CD14-positive monocyte (primary cell): ENCODE measurements around the gene MT3. TPM values are rescaled to one million over a fixed set of nuclear protein-coding genes. Genes with fewer than 3 reads are reported as not detected.

Experiments
- DNase-seq, 3 donors: peaks; one replicate each; pipeline ENCODE4 v3.0.0-alpha.2; 2011 to 2022
- H2AFZ ChIP-seq: 2 replicates; pipeline ENCODE4 v1.6.0; 2012; ENCODE audit warnings: mild to moderate bottlenecking, low read depth, low read length, inconsistent platforms; ENCODE audit not compliant: insufficient read depth, poor library complexity, severe bottlenecking
- H3K27ac ChIP-seq, 2 donors: 1 replicate in 1 of 2; 2 replicates in 1 of 2; pipeline ENCODE4 v1.5.1; 2012 to 2013; ENCODE audit warnings: low read length in 2 of 2, control low read depth in 1 of 2, inconsistent platforms in 1 of 2, low read depth in 1 of 2, mild to moderate bottlenecking in 1 of 2
- H3K27me3 ChIP-seq, 2 donors: one replicate each; pipeline versions ENCODE4 v1.6.0 to v1.6.1; 2011 to 2013; ENCODE audit warnings: low read length in 2 of 2; ENCODE audit not compliant: control insufficient read depth in 2 of 2, insufficient read depth in 2 of 2
- H3K36me3 ChIP-seq, 2 donors: replicated peaks in 1 of 2; 1 replicate in 1 of 2; 2 replicates in 1 of 2; pipeline versions ENCODE4 v1.5.1 to v1.6.1; 2012 to 2013; ENCODE audit warnings: low read length in 2 of 2, control low read depth in 1 of 2, inconsistent platforms in 1 of 2, mild to moderate bottlenecking in 1 of 2; ENCODE audit not compliant: insufficient read depth in 2 of 2, control insufficient read depth in 1 of 2
- H3K4me1 ChIP-seq, 2 donors: 1 replicate in 1 of 2; 2 replicates in 1 of 2; pipeline versions ENCODE4 v1.5.1 to v1.6.1; 2012 to 2013; ENCODE audit warnings: low read length in 2 of 2, control low read depth in 1 of 2, inconsistent platforms in 1 of 2, mild to moderate bottlenecking in 1 of 2, moderate library complexity in 1 of 2; ENCODE audit not compliant: insufficient read depth in 2 of 2, control insufficient read depth in 1 of 2
- H3K4me2 ChIP-seq: replicated peaks from 2 replicates; pipeline ENCODE3; 2012; ENCODE audit warnings: low read length, moderate library complexity, mild to moderate bottlenecking; ENCODE audit not compliant: poor library complexity, severe bottlenecking; ENCODE audit errors: extremely low read depth
- H3K4me3 ChIP-seq, 3 experiments: fragments of 200-600 bp in 1 of 3; sonication (generic) in 1 of 3; replicated peaks in 1 of 3; 1 replicate in 2 of 3; 2 replicates in 1 of 3; pipeline ENCODE4 v1.5.1; 2011 to 2013; ENCODE audit warnings: low read length in 3 of 3, mild to moderate bottlenecking in 3 of 3, control low read depth in 2 of 3, low read depth in 2 of 3, inconsistent platforms in 1 of 3, moderate library complexity in 1 of 3
- H3K79me2 ChIP-seq: 2 replicates; pipeline ENCODE4 v1.6.0; 2012; ENCODE audit warnings: mild to moderate bottlenecking, control low read depth, inconsistent platforms, low read length, moderate library complexity; ENCODE audit not compliant: insufficient read depth
- H3K9ac ChIP-seq: 2 replicates; pipeline ENCODE4 v1.6.0; 2017; ENCODE audit warnings: low read length, mild to moderate bottlenecking; ENCODE audit not compliant: insufficient read depth, poor library complexity, severe bottlenecking
- H3K9me3 ChIP-seq, 2 donors: replicated peaks in 1 of 2; 1 replicate in 1 of 2; 2 replicates in 1 of 2; pipeline versions ENCODE4 v1.5.1 to v1.6.1; 2012 to 2013; ENCODE audit warnings: low read length in 2 of 2, control low read depth in 1 of 2; ENCODE audit not compliant: control insufficient read depth in 1 of 2, insufficient read depth in 1 of 2
- H4K20me1 ChIP-seq: 2 replicates; pipeline ENCODE4 v1.6.0; 2012; ENCODE audit warnings: mild to moderate bottlenecking, low read length, control low read depth, moderate library complexity; ENCODE audit not compliant: insufficient read depth
- H3K27ac Mint-ChIP-seq, 7 donors: one replicate each; pipeline ENCODE4 v1.8.0; 2020; ENCODE audit warnings: mild to moderate bottlenecking in 7 of 7, mixed read lengths in 7 of 7, moderate library complexity in 6 of 7, inconsistent platforms in 2 of 7
- H3K27me3 Mint-ChIP-seq, 3 donors: one replicate each; pipeline ENCODE4 v1.8.0; 2021 to 2022; ENCODE audit warnings: low read depth in 3 of 3, mild to moderate bottlenecking in 3 of 3, mixed read lengths in 3 of 3, moderate library complexity in 3 of 3, inconsistent platforms in 1 of 3
- H3K36me3 Mint-ChIP-seq, 2 donors: one replicate each; pipeline ENCODE4 v1.8.0; 2020; ENCODE audit warnings: mixed read lengths in 2 of 2, inconsistent platforms in 1 of 2, mild to moderate bottlenecking in 1 of 2
- H3K4me1 Mint-ChIP-seq: one replicate; pipeline ENCODE4 v1.8.0; 2020; ENCODE audit warnings: mild to moderate bottlenecking, mixed read lengths
- H3K4me3 Mint-ChIP-seq, 2 donors: one replicate each; pipeline ENCODE4 v1.8.0; 2020; ENCODE audit warnings: mild to moderate bottlenecking in 2 of 2, mixed read lengths in 2 of 2, moderate library complexity in 1 of 2
- H3K9me3 Mint-ChIP-seq, 7 donors: one replicate each; pipeline ENCODE4 v1.8.0; 2020 to 2022; ENCODE audit warnings: mixed read lengths in 7 of 7, mild to moderate bottlenecking in 6 of 7, moderate library complexity in 6 of 7, inconsistent platforms in 2 of 7
- WGBS: methylation state at CpG from one replicate; pipeline ENCODE4 v1.1.5; 2013; ENCODE audit warnings: missing lambda C conversion rate; ENCODE audit not compliant: insufficient coverage; 5-methylcytosine and 5-hydroxymethylcytosine counted together
- intact Hi-C, 2 donors: fragments of 100-400 bp; cut with micrococcal nuclease; formaldehyde crosslinking; loops; one replicate each; pipeline versions ENCODE4 v1.15.0 to v1.15.1; 2023
- polyA plus RNA-seq, 3 donors: library from polyadenylated mRNA; depleted of rRNA in 1 of 3; unstranded in 2 of 3; stranded (reverse) in 1 of 3; fragments of 300-500 nt in 2 of 3; fragments of >200 nt in 1 of 3; fragmentation: Illumina TruSeq in 2 of 3; gene quantifications; 1 replicate in 2 of 3; 2 replicates in 1 of 3; pipeline ENCODE4 v1.2.3, GENCODE V29; 2012 to 2021
- TF ChIP-seq, protein P1 (sequence below): fragments of 200-600 bp; IDR thresholded peaks from one replicate; pipeline ENCODE4 v1.8.0; 2022; ENCODE audit warnings: antibody characterized with exemption, mild to moderate bottlenecking

MT3 gene
- polyA plus RNA-seq, 3 donors = not detected

DNA sequence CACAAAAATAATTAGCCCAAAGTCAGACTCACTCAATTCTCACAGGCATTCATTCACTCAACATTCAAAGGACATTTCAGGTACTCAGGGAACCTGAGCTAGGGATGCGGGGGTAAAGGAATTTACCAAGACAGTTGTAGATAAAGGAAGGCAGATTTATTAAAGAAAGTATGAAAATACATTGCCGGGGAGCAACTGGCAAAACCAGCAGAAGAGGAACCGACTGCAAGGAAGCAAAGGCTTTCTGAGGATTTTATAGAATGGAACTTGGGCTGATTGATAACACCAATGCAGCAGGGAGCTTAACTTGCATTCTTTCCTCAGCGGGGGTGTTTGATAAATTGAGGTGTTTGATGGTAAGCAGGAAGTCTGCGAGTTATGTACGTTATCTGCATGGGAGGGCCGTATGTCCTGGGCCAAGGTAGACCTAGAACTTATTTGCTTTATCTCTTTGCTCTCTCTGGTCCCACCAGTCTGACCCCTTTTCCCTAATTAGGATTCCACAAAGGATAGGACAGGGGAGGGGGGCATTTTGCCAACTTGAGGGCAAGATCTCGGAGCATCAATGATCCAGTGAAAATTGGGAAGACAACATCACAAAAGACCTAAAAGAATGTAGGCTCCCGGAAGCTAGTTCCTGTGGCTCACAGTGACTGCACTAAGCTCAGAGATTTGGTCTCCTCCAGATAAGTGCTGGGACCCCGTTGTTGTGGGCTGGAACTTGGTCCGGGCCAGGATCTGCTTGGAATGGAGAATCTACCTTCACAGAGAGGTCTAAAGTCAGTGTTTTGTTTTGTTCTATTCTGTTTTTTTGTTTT is 5.8 kb upstream of the MT3 start:
- Mint-ChIP-seq H3K4me1 (no peaks in the 10 kb centered on the region), H3K36me3 (no peaks in the 10 kb centered on the region), H3K9me3 (peaks cover 0 to 4% (median under 1%) of the 10 kb centered on the region in 7 donors), H3K27me3 (peaks cover 25 to 49% (median 30%) of the 10 kb centered on the region in 3 donors), H3K4me3 (no peak overlapping the region), H3K27ac (no peak overlapping the region)
- Histone ChIP-seq H3K36me3 (no peaks in the 10 kb centered on the region), H3K27ac (no peak overlapping the region), H4K20me1 (no peaks in the 10 kb centered on the region), H3K79me2 (no peaks in the 10 kb centered on the region), H3K9ac (no peak overlapping the region), H3K9me3 (no peaks in the 10 kb centered on the region), H3K4me1 (no peaks in the 10 kb centered on the region), H3K4me3 (no peak overlapping the region), H3K4me2 (no peak overlapping the region), H2AFZ (no peak overlapping the region), H3K27me3 (peaks cover 3 to 23% of the 10 kb centered on the region in 2 donors)
- WGBS = 79% methylated on average over 4 of the region's 11 CpGs
- intact Hi-C loops = no loop called here
- no peak for DNase-seq
- TF ChIP-seq, protein P1, sequence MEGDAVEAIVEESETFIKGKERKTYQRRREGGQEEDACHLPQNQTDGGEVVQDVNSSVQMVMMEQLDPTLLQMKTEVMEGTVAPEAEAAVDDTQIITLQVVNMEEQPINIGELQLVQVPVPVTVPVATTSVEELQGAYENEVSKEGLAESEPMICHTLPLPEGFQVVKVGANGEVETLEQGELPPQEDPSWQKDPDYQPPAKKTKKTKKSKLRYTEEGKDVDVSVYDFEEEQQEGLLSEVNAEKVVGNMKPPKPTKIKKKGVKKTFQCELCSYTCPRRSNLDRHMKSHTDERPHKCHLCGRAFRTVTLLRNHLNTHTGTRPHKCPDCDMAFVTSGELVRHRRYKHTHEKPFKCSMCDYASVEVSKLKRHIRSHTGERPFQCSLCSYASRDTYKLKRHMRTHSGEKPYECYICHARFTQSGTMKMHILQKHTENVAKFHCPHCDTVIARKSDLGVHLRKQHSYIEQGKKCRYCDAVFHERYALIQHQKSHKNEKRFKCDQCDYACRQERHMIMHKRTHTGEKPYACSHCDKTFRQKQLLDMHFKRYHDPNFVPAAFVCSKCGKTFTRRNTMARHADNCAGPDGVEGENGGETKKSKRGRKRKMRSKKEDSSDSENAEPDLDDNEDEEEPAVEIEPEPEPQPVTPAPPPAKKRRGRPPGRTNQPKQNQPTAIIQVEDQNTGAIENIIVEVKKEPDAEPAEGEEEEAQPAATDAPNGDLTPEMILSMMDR = no peak

DNA sequence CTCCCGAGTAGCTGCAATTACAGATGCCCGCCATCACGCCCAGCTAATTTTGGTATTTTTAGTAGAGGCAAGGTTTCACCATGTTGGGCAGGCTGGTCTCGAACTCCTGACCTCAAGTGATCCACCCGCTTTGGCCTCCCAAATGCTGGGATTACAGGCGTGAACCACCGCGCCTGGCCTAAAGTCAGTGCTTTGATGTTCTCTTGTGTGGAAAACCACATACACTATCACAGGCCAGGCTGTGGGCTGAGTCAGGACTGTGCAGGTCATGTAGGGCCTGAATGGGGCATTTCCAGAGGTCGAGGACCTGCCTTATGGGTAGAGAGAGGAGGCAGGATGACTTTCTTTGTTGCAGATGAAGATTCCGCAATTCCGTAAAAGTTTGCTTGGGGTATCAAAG is 5.1 kb upstream of the MT3 start:
- Histone ChIP-seq H3K4me2 (no peak overlapping the region), H2AFZ (no peak overlapping the region), H3K4me3 (no peak overlapping the region), H3K9me3 (peaks cover 0 to 6% of the 10 kb centered on the region in 2 donors), H3K27me3 (peaks cover 7 to 28% of the 10 kb centered on the region in 2 donors), H3K36me3 (no peaks in the 10 kb centered on the region), H3K4me1 (peaks cover 0 to 3% of the 10 kb centered on the region in 2 donors), H3K9ac (no peak overlapping the region), H4K20me1 (no peaks in the 10 kb centered on the region), H3K27ac (no peak overlapping the region), H3K79me2 (no peaks in the 10 kb centered on the region)
- Mint-ChIP-seq H3K4me1 (peaks cover 2% of the 10 kb centered on the region), H3K27ac (no peak overlapping the region), H3K9me3 (peaks cover 0 to 5% (median 4%) of the 10 kb centered on the region in 7 donors), H3K4me3 (no peak overlapping the region), H3K27me3 (peaks cover 31 to 57% (median 36%) of the 10 kb centered on the region in 3 donors), H3K36me3 (peaks cover 0 to 3% of the 10 kb centered on the region in 2 donors)
- TF ChIP-seq, protein P1 = no peak
- WGBS = 82% methylated on average over 5 of the region's 11 CpGs
- intact Hi-C loops = no loop called here
- DNase-seq = no peak
